ENCODE data around the gene ZBTB21. TPM values are rescaled to one million over a fixed set of nuclear protein-coding genes. Genes with fewer than 3 reads are reported as not detected.

ZBTB21 gene
- polyA plus RNA-seq, 2 of the 4 experiments (the other 2 are of a cell fraction) = 5.4 to 13.1 TPM

DNA sequence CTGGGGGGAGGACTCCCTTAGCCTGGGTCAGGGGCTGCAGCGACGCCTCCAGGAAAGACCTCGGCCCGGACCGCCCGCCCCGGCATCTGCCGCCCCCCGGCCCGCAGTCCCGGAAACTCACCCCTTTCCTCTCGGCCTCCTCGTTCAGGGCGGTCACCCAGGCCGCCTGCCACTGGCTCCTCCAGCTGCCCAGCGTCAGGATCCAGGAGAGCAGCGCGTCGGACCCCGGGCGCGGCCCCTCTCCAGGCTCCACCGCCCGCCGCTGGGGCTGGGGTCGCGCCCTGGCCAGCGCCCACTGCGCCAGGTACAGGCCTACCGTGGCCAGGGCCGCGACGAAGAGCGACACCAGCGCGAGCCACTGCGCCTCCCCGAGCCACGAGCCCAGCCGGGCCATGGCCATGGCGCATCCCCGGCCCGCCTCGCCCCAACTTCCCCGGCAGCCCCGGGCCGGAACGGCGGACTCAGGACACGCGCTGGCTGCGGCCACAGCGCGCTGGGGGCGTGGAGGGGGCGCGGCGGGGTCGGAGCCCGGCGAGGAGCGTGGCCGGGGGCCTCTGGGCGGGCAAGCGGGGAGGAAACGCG, 56.8 kb downstream of the ZBTB21 start:
- Histone ChIP-seq H3K4me1 (peaks cover 33% of the 10 kb centered on the region), H3K4me2 (peak overlapping the region; percentile 96), H3K4me3 (peak overlapping the region; percentile 57), H3K27ac (peak overlapping the region; percentile 76 to 96), H3K9me3 (no peaks in the 10 kb centered on the region)
- DNase-seq (ENCODE audit: low read depth in 1 of 2, low spot score in 1 of 2) = no peak
- TF ChIP-seq, protein P1, sequence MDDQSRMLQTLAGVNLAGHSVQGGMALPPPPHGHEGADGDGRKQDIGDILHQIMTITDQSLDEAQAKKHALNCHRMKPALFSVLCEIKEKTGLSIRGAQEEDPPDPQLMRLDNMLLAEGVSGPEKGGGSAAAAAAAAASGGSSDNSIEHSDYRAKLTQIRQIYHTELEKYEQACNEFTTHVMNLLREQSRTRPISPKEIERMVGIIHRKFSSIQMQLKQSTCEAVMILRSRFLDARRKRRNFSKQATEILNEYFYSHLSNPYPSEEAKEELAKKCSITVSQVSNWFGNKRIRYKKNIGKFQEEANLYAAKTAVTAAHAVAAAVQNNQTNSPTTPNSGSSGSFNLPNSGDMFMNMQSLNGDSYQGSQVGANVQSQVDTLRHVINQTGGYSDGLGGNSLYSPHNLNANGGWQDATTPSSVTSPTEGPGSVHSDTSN (IDR thresholded peaks at IDR 0.05) = no peak
- no peak for TF ChIP-seq JUN (IDR thresholded peaks at IDR 0.05)
- TF ChIP-seq ZNF302 (CRISPR knock-in tag; IDR thresholded peaks at IDR 0.05) = no peak
- no peak for TF ChIP-seq HOXA7 (CRISPR knock-in tag; IDR thresholded peaks at IDR 0.05)
- no peak for TF ChIP-seq CHD4 (IDR thresholded peaks at IDR 0.05; ENCODE audit: borderline replicate concordance)
- no peak for TF ChIP-seq SREBF2 (IDR thresholded peaks at IDR 0.05)
- TF ChIP-seq, protein P2, sequence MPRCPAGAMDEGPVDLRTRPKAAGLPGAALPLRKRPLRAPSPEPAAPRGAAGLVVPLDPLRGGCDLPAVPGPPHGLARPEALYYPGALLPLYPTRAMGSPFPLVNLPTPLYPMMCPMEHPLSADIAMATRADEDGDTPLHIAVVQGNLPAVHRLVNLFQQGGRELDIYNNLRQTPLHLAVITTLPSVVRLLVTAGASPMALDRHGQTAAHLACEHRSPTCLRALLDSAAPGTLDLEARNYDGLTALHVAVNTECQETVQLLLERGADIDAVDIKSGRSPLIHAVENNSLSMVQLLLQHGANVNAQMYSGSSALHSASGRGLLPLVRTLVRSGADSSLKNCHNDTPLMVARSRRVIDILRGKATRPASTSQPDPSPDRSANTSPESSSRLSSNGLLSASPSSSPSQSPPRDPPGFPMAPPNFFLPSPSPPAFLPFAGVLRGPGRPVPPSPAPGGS (IDR thresholded peaks at IDR 0.05) = no peak
- no peak for TF ChIP-seq HDAC2 (IDR thresholded peaks at IDR 0.05)
- TF ChIP-seq, protein P3, sequence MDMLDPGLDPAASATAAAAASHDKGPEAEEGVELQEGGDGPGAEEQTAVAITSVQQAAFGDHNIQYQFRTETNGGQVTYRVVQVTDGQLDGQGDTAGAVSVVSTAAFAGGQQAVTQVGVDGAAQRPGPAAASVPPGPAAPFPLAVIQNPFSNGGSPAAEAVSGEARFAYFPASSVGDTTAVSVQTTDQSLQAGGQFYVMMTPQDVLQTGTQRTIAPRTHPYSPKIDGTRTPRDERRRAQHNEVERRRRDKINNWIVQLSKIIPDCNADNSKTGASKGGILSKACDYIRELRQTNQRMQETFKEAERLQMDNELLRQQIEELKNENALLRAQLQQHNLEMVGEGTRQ (IDR thresholded peaks at IDR 0.05) = no peak
- no peak for TF ChIP-seq RARB (CRISPR knock-in tag; IDR thresholded peaks at IDR 0.05)
- no peak for TF ChIP-seq BHLHE40 (IDR thresholded peaks at IDR 0.05; ENCODE audit: low read depth, low read length)
- no peak for TF ChIP-seq HEYL (CRISPR knock-in tag; IDR thresholded peaks at IDR 0.05)
- no peak for TF ChIP-seq HOXB5 (CRISPR knock-in tag; IDR thresholded peaks at IDR 0.05)
- TF ChIP-seq, protein P4, sequence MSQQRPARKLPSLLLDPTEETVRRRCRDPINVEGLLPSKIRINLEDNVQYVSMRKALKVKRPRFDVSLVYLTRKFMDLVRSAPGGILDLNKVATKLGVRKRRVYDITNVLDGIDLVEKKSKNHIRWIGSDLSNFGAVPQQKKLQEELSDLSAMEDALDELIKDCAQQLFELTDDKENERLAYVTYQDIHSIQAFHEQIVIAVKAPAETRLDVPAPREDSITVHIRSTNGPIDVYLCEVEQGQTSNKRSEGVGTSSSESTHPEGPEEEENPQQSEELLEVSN (IDR thresholded peaks at IDR 0.05; ENCODE audit: borderline replicate concordance, low read depth) = no peak
- TF ChIP-seq MAFK (IDR thresholded peaks at IDR 0.05; ENCODE audit: partially characterized antibody) = no peak
- WGBS (ENCODE audit: missing lambda C conversion rate) = no CpG with 5 or more reads among the region's 67 CpGs
- ChIA-PET POLR2A (no interaction called here), CTCF (no interaction called here)
- peak; percentile 19 to 37 for ATAC-seq
- no peak for FAIRE-seq

DNA sequence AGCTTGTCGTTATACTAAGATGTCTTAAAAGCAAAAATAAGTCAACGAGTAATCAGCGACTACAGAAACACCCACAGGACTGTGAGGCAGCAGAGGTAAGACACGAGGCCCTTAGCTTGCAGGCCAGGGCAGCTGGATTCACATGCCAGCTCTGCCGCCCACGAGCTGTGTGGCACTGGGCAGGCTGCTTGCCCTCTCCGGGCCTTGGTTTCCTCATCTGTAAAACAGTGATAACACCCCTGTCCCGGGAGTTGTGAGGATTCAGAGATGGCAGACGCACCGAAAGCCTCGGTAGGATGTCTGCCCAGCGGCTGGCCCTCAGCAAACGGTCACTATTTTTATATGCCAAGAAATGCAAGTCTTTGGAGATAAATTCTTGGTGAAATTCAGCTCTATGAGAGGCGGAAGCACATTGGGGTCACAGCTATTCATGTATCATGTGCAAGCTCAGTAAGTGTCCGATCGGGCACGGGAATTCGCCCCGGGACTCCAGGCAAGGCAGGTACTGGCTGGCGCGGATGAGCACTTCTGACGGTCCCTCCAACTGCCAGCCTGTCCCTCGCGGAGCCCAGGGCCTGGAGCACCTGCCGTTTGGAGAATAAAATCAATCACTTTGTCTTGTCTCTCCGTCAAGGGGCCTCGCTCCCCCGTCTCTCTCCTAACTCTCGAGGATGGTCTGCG, 57.5 kb downstream of the ZBTB21 start:
- Histone ChIP-seq H3K4me2 (peak overlapping the region; percentile 96), H3K4me1 (peaks cover 33% of the 10 kb centered on the region), H3K27ac (peak overlapping the region; percentile 76 to 96), H3K9me3 (no peaks in the 10 kb centered on the region), H3K4me3 (peak overlapping the region; percentile 57)
- WGBS (ENCODE audit: missing lambda C conversion rate) = 52% methylated on average over 20 of the region's 30 CpGs
- CTCF ChIA-PET = interaction anchor here (1.1 kb wide), 1 partner anchor 11 kb away, joined by 3 read pairs; no protein-coding TSS in a partner anchor
- no peak for TF ChIP-seq CBX8 (IDR thresholded peaks at IDR 0.05)
- TF ChIP-seq SMC3 (IDR thresholded peaks at IDR 0.05) = no peak
- TF ChIP-seq RARB (CRISPR knock-in tag; IDR thresholded peaks at IDR 0.05) = no peak
- TF ChIP-seq ZC3H11A (IDR thresholded peaks at IDR 0.05) = no peak
- TF ChIP-seq MYC (IDR thresholded peaks at IDR 0.05; ENCODE audit: borderline replicate concordance, low read length) = no peak
- no peak for TF ChIP-seq RCOR1 (IDR thresholded peaks at IDR 0.05; ENCODE audit: low read depth, low read length)
- no peak for TF ChIP-seq CBX2 (IDR thresholded peaks at IDR 0.05; ENCODE audit: borderline replicate concordance, low read depth)
- TF ChIP-seq, protein P1 (IDR thresholded peaks at IDR 0.05) = no peak
- TF ChIP-seq POLR2A (IDR thresholded peaks at IDR 0.05; ENCODE audit: low read length) = no peak
- TF ChIP-seq JUNB (IDR thresholded peaks at IDR 0.05) = no peak
- TF ChIP-seq FOSB (CRISPR knock-in tag; IDR thresholded peaks at IDR 0.05) = no peak
- TF ChIP-seq NFE2L2 (conservative IDR thresholded peaks at IDR 0.05; ENCODE audit: low read length) = no peak
- TF ChIP-seq FOXS1 (CRISPR knock-in tag; IDR thresholded peaks at IDR 0.05) = no peak
- no peak for TF ChIP-seq NR3C1 (IDR thresholded peaks at IDR 0.05)
- POLR2A ChIA-PET = no interaction called here
- FAIRE-seq (no peak), DNase-seq (ENCODE audit: low read depth in 1 of 2, low spot score in 1 of 2) (no peak), ATAC-seq (0 out of 6 replicates have a peak, but pooled peaks of 1 of the 2 experiments have one; percentile 5)

Measured in A549 (cell line).